Heart left ventricle (tissue), 13 donors: ENCODE results near the gene UBQLN4.

Experiments used
- POLR2A ChIP-seq, 2 donors: fragments of 450-650 bp; IDR thresholded peaks; one replicate each; pipeline ENCODE4 v1.6.1; 2017; ENCODE audit warnings: antibody characterized with exemption in 2 of 2, mild to moderate bottlenecking in 2 of 2, moderate library complexity in 2 of 2
- TF ChIP-seq, protein P1 (sequence below), 12 donors: fragments of 200-600 bp; sonication (generic) in 4 of 12; IDR thresholded peaks; one replicate each; pipeline versions ENCODE4 v1.5.0 to v1.8.0; 2018 to 2022; ENCODE audit warnings: antibody characterized with exemption in 12 of 12, mild to moderate bottlenecking in 5 of 12
- donor health status: ischemic (EF 13 %, LVEDD 7.1; RV severe dilation, severe dysfunction).
- donor health status: DM: no; HTN: yes; CAD: no.
- donor health status: DM: no; HTN: no; CAD: no.
- donor health status: ischemic (EF 25% LVEDD 6.9; RV normal size, moderate dysfunction).
- donor health status: ischemic (EF 25% LVEDD 5.7; RV mildly dilated, moderate dysfunction).
- donor health status: ischemic (EF 35%, LVEDD 5.7; RV mildly dilated, moderate dysfunction).
- donor health status: nonischemic (EF 11% LVEDD 7.7; RV severe dilation, severe dysfunction).
- donor health status: DM: yes; HTN: yes; CAD: no.
- donor health status: PGD.
- donor health status: ischemic (EF 29% LVEDD 5.4; RV normal size, mild dysfunction).
- donor health status: nonischemic (EF 23%, LVEDD 6.1; RV moderate dilation, normal function).

DNA sequence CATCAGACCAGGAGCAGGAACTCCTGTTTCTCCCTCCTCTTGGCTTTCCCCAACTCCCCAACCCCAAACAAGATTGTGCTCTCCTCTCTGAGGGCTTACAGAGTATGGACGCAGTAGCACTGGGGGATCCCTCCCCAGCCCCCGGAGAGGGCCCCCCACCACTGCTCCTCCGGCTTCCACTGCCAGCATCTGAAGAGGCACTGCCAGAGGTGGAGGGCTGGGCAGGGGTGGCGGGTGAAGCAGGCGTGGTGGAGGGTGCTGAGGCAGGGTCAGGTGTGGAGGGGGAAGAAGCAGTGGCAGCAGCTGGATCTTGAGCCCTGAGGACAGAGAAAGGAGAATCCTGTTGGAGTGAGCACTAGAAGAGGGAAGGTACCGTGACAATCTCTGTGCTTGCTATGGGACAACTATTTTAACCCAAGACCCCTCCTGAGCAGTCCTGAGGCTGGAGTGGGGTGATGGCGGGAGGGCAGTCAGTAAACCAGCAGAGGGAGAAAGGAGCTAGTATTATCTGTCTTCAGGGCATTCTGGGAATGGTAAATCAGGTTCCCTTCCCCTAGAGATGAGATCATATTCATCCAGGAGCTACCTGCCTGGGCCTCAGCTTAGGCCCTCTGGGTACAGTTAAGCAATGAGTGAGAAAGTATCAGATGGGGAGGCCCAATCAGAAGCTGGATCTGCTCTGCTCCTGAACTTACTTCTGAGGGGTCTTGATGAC, 2.4 kb downstream of the UBQLN4 start:
- TF ChIP-seq, protein P1, sequence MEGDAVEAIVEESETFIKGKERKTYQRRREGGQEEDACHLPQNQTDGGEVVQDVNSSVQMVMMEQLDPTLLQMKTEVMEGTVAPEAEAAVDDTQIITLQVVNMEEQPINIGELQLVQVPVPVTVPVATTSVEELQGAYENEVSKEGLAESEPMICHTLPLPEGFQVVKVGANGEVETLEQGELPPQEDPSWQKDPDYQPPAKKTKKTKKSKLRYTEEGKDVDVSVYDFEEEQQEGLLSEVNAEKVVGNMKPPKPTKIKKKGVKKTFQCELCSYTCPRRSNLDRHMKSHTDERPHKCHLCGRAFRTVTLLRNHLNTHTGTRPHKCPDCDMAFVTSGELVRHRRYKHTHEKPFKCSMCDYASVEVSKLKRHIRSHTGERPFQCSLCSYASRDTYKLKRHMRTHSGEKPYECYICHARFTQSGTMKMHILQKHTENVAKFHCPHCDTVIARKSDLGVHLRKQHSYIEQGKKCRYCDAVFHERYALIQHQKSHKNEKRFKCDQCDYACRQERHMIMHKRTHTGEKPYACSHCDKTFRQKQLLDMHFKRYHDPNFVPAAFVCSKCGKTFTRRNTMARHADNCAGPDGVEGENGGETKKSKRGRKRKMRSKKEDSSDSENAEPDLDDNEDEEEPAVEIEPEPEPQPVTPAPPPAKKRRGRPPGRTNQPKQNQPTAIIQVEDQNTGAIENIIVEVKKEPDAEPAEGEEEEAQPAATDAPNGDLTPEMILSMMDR (IDR thresholded peaks at IDR 0.05): no peak
- TF ChIP-seq POLR2A (IDR thresholded peaks at IDR 0.05): no peak
